T-cell (primary cell): Measurements from ENCODE around the gene GRID1. TPM values are rescaled to one million over a fixed set of nuclear protein-coding genes. Genes with fewer than 3 reads are reported as not detected.

Source experiments
- ATAC-seq, 4 experiments: fragments of 200-7000 bp in 3 of 4; fragments of 150-1000 bp in 1 of 4; cut with Tn5 transposase; replicated peaks in 1 of 4; 1 replicate in 3 of 4; 2 replicates in 1 of 4; pipeline ENCODE4 v1.10.0; 2021; ENCODE audit warnings: moderate library complexity in 3 of 4, mild to moderate bottlenecking in 2 of 4, moderate number of reproducible peaks in 1 of 4
- CTCF ChIA-PET, 2 donors: fragments of 300-600 bp; sonication (Branson Sonifier 250); formaldehyde crosslinking; loops; one replicate each; lab custom pipeline; 2022; ENCODE audit warnings: antibody characterized with exemption in 2 of 2; lab: Charles Lee
- POLR2A ChIA-PET, 2 donors: fragments of 300-600 bp; sonication (Branson Sonifier 250); formaldehyde crosslinking; loops; one replicate each; lab custom pipeline; 2022; ENCODE audit warnings: antibody characterized with exemption in 2 of 2; lab: Charles Lee
- DNase-seq, 35 experiments: peaks; one replicate each; pipeline versions ENCODE4 v3.0.0 to v3.0.0-alpha.2; 2013 to 2023
- H3K27ac ChIP-seq: one replicate; pipeline ENCODE4 v1.5.1; 2013; ENCODE audit warnings: low read length
- H3K27me3 ChIP-seq, 2 experiments: replicated peaks in 1 of 2; 1 replicate in 1 of 2; 2 replicates in 1 of 2; pipeline versions ENCODE4 v1.6.1 to v1.7.0; 2013; ENCODE audit warnings: low read length in 1 of 2, mixed read lengths in 1 of 2; ENCODE audit not compliant: control insufficient read depth in 2 of 2, insufficient read depth in 2 of 2; ENCODE audit errors: extremely low read depth in 1 of 2
- H3K36me3 ChIP-seq, 2 donors: 1 replicate in 1 of 2; 2 replicates in 1 of 2; pipeline versions ENCODE4 v1.6.1 to v1.7.0; 2013; ENCODE audit warnings: low read length in 1 of 2; ENCODE audit not compliant: control insufficient read depth in 2 of 2, insufficient read depth in 1 of 2; ENCODE audit errors: extremely low read depth in 1 of 2
- H3K4me1 ChIP-seq, 2 experiments: 1 replicate in 1 of 2; 2 replicates in 1 of 2; pipeline versions ENCODE4 v1.6.1 to v1.7.0; 2013; ENCODE audit warnings: low read length in 2 of 2, mixed read lengths in 1 of 2; ENCODE audit not compliant: insufficient read depth in 2 of 2, control insufficient read depth in 1 of 2; ENCODE audit errors: extremely low read depth in 1 of 2
- H3K4me3 ChIP-seq, 2 donors: 1 replicate in 1 of 2; 2 replicates in 1 of 2; pipeline versions ENCODE4 v1.5.1 to v1.7.0; 2013; ENCODE audit warnings: mild to moderate bottlenecking in 2 of 2, low read length in 1 of 2, moderate library complexity in 1 of 2; ENCODE audit not compliant: control insufficient read depth in 1 of 2; ENCODE audit errors: extremely low read depth in 1 of 2
- H3K9me3 ChIP-seq: 2 replicates; pipeline ENCODE4 v1.7.0; 2013
- H3K27ac Mint-ChIP-seq, 2 donors: one replicate each; pipeline ENCODE4 v1.8.0; 2020 to 2021; ENCODE audit warnings: mild to moderate bottlenecking in 2 of 2, mixed read lengths in 2 of 2
- H3K27me3 Mint-ChIP-seq, 2 donors: one replicate each; pipeline ENCODE4 v1.8.0; 2021 to 2022; ENCODE audit warnings: mixed read lengths in 2 of 2
- H3K36me3 Mint-ChIP-seq: one replicate; pipeline ENCODE4 v1.8.0; 2021; ENCODE audit warnings: mixed read lengths
- H3K4me1 Mint-ChIP-seq, 3 donors: one replicate each; pipeline ENCODE4 v1.8.0; 2020 to 2022; ENCODE audit warnings: mixed read lengths in 3 of 3, mild to moderate bottlenecking in 1 of 3
- H3K4me3 Mint-ChIP-seq, 3 donors: one replicate each; pipeline ENCODE4 v1.8.0; 2020 to 2022; ENCODE audit warnings: mild to moderate bottlenecking in 3 of 3, mixed read lengths in 3 of 3, moderate library complexity in 3 of 3
- H3K9me3 Mint-ChIP-seq, 3 donors: one replicate each; pipeline ENCODE4 v1.8.0; 2020 to 2022; ENCODE audit warnings: mixed read lengths in 3 of 3
- WGBS: methylation state at CpG from one replicate; pipeline ENCODE4 v1.1.5; 2013; ENCODE audit warnings: missing lambda C conversion rate; ENCODE audit not compliant: insufficient coverage; 5-methylcytosine and 5-hydroxymethylcytosine counted together
- total RNA-seq, 35 experiments: library from RNA in 6 of 35; stranded (reverse) in 6 of 35; fragments of 120-200 nt in 1 of 35; gene quantifications; one replicate each; pipeline versions ENCODE4 v1.2.1 to v1.2.4 and lab custom pipeline; 2013 to 2026

The GRID1 gene
- total RNA-seq, 5 donors from 2014 or later (not counting 1 experiment from before 2014, with no cell fraction given), result 0.68 TPM; not detected in 4

- Histone ChIP-seq H3K27ac (no peak overlapping the region), H3K4me3 (no peak overlapping the region), H3K36me3 (no peaks in the 10 kb centered on the region), H3K4me1 (no peaks in the 10 kb centered on the region), H3K27me3 (no peaks in the 10 kb centered on the region), H3K9me3 (no peaks in the 10 kb centered on the region)
- Mint-ChIP-seq H3K36me3 (no peaks in the 10 kb centered on the region), H3K4me3 (no peak overlapping the region), H3K27ac (no peak overlapping the region), H3K27me3 (peaks cover 17 to 20% of the 10 kb centered on the region in 2 donors), H3K9me3 (peaks cover 0 to 3% (median 0%) of the 10 kb centered on the region in 3 donors), H3K4me1 (no peaks in the 10 kb centered on the region)
- 100% methylated on average over 1 of the region's 9 CpGs for WGBS
- POLR2A ChIA-PET, result no interaction called here
- DNase-seq (no peak), ATAC-seq (no peak)
- CTCF ChIA-PET, result no interaction called here
These were observed 509.3 kb downstream of the GRID1 start for GRCh38 chr10:85857305-85857704.

GRCh38 chr10:85851934-85852333 is 514.7 kb downstream of the GRID1 start:
- no peaks in the 10 kb centered on the region for H3K27me3 ChIP-seq
- Mint-ChIP-seq H3K4me1 (no peaks in the 10 kb centered on the region), H3K27me3 (peaks cover 7 to 8% of the 10 kb centered on the region in 2 donors), H3K9me3 (no peaks in the 10 kb centered on the region), H3K27ac (no peak overlapping the region), H3K4me3 (no peak overlapping the region), H3K36me3 (no peaks in the 10 kb centered on the region)
- no peaks in the 10 kb centered on the region for H3K36me3 ChIP-seq
- 74% methylated on average over 5 of the region's 6 CpGs for WGBS
- H3K27ac ChIP-seq, result no peak overlapping the region
- ChIA-PET POLR2A (no interaction called here), CTCF (no interaction called here)
- no peak for DNase-seq
- ATAC-seq, result no peak
- H3K9me3 ChIP-seq, result no peaks in the 10 kb centered on the region
- H3K4me3 ChIP-seq, result no peak overlapping the region
- H3K4me1 ChIP-seq, result no peaks in the 10 kb centered on the region

- Mint-ChIP-seq H3K27ac (no peak overlapping the region), H3K9me3 (no peaks in the 10 kb centered on the region), H3K36me3 (no peaks in the 10 kb centered on the region), H3K27me3 (peaks cover 6 to 7% of the 10 kb centered on the region in 2 donors), H3K4me1 (no peaks in the 10 kb centered on the region), H3K4me3 (no peak overlapping the region)
- H3K27ac ChIP-seq, result no peak overlapping the region
- POLR2A ChIA-PET, result no interaction called here
- no peaks in the 10 kb centered on the region for H3K27me3 ChIP-seq
- DNase-seq, result no peak
- H3K36me3 ChIP-seq, result no peaks in the 10 kb centered on the region
- no peaks in the 10 kb centered on the region for H3K4me1 ChIP-seq
- ATAC-seq, result no peak
- H3K4me3 ChIP-seq, result no peak overlapping the region
- H3K9me3 ChIP-seq, result no peaks in the 10 kb centered on the region
- no CpG with 5 or more reads among the region's 2 CpGs for WGBS
- CTCF ChIA-PET, result no interaction called here
These were observed 515.3 kb downstream of the GRID1 start for GRCh38 chr10:85851325-85851724.

GRCh38 chr10:85850736-85851135 is 515.9 kb downstream of the GRID1 start:
- Histone ChIP-seq H3K4me3 (no peak overlapping the region), H3K4me1 (no peaks in the 10 kb centered on the region), H3K9me3 (no peaks in the 10 kb centered on the region), H3K36me3 (no peaks in the 10 kb centered on the region), H3K27ac (no peak overlapping the region), H3K27me3 (no peaks in the 10 kb centered on the region)
- DNase-seq (no peak), ATAC-seq (no peak)
- Mint-ChIP-seq H3K27me3 (peaks cover 5 to 7% of the 10 kb centered on the region in 2 donors), H3K9me3 (no peaks in the 10 kb centered on the region), H3K27ac (no peak overlapping the region), H3K4me3 (no peak overlapping the region), H3K36me3 (no peaks in the 10 kb centered on the region), H3K4me1 (no peaks in the 10 kb centered on the region)
- WGBS, result 100% methylated on average over 1 of the region's 3 CpGs
- ChIA-PET POLR2A (no interaction called here), CTCF (no interaction called here)

GRCh38 chr10:85849315-85849714 is 517.3 kb downstream of the GRID1 start:
- peaks cover 4 to 7% of the 10 kb centered on the region in 2 donors for H3K27me3 Mint-ChIP-seq
- DNase-seq, result no peak
- Histone ChIP-seq H3K36me3 (no peaks in the 10 kb centered on the region), H3K4me1 (no peaks in the 10 kb centered on the region), H3K27ac (no peak overlapping the region), H3K4me3 (no peak overlapping the region), H3K9me3 (no peaks in the 10 kb centered on the region), H3K27me3 (no peaks in the 10 kb centered on the region)
- no peak for ATAC-seq
- 66% methylated on average over 3 of the region's 3 CpGs for WGBS
- POLR2A ChIA-PET, result no interaction called here
- CTCF ChIA-PET, result interaction anchor here in 1 of 2 donors (0.6 kb wide), 1 partner anchor 12 kb away, joined by 5 read pairs; no protein-coding TSS in a partner anchor
- no peak overlapping the region for H3K4me3 Mint-ChIP-seq
- H3K9me3 Mint-ChIP-seq, result no peaks in the 10 kb centered on the region
- H3K27ac Mint-ChIP-seq, result no peak overlapping the region
- H3K36me3 Mint-ChIP-seq, result no peaks in the 10 kb centered on the region
- H3K4me1 Mint-ChIP-seq, result no peaks in the 10 kb centered on the region

GRCh38 chr10:85848756-85849155 is 517.8 kb downstream of the GRID1 start:
- H3K4me1 Mint-ChIP-seq, result no peaks in the 10 kb centered on the region
- no peak overlapping the region for H3K27ac Mint-ChIP-seq
- Histone ChIP-seq H3K4me1 (no peaks in the 10 kb centered on the region), H3K36me3 (no peaks in the 10 kb centered on the region), H3K9me3 (no peaks in the 10 kb centered on the region), H3K27ac (no peak overlapping the region), H3K27me3 (no peaks in the 10 kb centered on the region), H3K4me3 (no peak overlapping the region)
- ChIA-PET POLR2A (no interaction called here), CTCF (interaction anchor here in 1 of 2 donors (0.6 kb wide), 1 partner anchor 11 kb away, joined by 5 read pairs; no protein-coding TSS in a partner anchor)
- 82% methylated on average over 3 of the region's 4 CpGs for WGBS
- ATAC-seq (peak in 1 of 4 experiments; percentile 24), DNase-seq (no peak)
- no peaks in the 10 kb centered on the region for H3K9me3 Mint-ChIP-seq
- no peaks in the 10 kb centered on the region for H3K36me3 Mint-ChIP-seq
- H3K27me3 Mint-ChIP-seq, result peaks cover 3 to 4% of the 10 kb centered on the region in 2 donors
- H3K4me3 Mint-ChIP-seq, result no peak overlapping the region

GRCh38 chr10:85847085-85847484 is 519.5 kb downstream of the GRID1 start:
- no peaks in the 10 kb centered on the region for H3K36me3 Mint-ChIP-seq
- no peak overlapping the region for H3K4me3 Mint-ChIP-seq
- Histone ChIP-seq H3K4me3 (no peak overlapping the region), H3K36me3 (no peaks in the 10 kb centered on the region), H3K4me1 (no peaks in the 10 kb centered on the region), H3K27ac (no peak overlapping the region), H3K27me3 (no peaks in the 10 kb centered on the region), H3K9me3 (no peaks in the 10 kb centered on the region)
- H3K9me3 Mint-ChIP-seq, result peaks cover 0 to under 1% (median 0%) of the 10 kb centered on the region in 3 donors
- ATAC-seq (no peak), DNase-seq (no peak)
- CTCF ChIA-PET, result no interaction called here
- POLR2A ChIA-PET, result no interaction called here
- no peaks in the 10 kb centered on the region for H3K27me3 Mint-ChIP-seq
- H3K27ac Mint-ChIP-seq, result no peak overlapping the region
- H3K4me1 Mint-ChIP-seq, result no peaks in the 10 kb centered on the region
